ENCODE measurements around the gene RPL13. TPM values are rescaled to one million over a fixed set of nuclear protein-coding genes. Genes with fewer than 3 reads are reported as not detected.
A peak's percentile ranks its signal among the peaks of the same experiment; 100 is the strongest.

RPL13 gene
- total RNA-seq, 4 donors from 2014 or later: 3,190 to 3,814 (median 3,321) TPM

GRCh38 chr16:89565506-89566372, 5.3 kb downstream of the RPL13 start:
- peaks cover 29 to 53% (median 44%) of the 10 kb centered on the region in 4 donors for H3K4me1 ChIP-seq
- intact Hi-C loops (cut with DNase I; ENCODE audit: low total_unique reads): no loop called here
- H3K9me3 ChIP-seq: no peaks in the 10 kb centered on the region
- TF ChIP-seq, protein P1, sequence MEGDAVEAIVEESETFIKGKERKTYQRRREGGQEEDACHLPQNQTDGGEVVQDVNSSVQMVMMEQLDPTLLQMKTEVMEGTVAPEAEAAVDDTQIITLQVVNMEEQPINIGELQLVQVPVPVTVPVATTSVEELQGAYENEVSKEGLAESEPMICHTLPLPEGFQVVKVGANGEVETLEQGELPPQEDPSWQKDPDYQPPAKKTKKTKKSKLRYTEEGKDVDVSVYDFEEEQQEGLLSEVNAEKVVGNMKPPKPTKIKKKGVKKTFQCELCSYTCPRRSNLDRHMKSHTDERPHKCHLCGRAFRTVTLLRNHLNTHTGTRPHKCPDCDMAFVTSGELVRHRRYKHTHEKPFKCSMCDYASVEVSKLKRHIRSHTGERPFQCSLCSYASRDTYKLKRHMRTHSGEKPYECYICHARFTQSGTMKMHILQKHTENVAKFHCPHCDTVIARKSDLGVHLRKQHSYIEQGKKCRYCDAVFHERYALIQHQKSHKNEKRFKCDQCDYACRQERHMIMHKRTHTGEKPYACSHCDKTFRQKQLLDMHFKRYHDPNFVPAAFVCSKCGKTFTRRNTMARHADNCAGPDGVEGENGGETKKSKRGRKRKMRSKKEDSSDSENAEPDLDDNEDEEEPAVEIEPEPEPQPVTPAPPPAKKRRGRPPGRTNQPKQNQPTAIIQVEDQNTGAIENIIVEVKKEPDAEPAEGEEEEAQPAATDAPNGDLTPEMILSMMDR (IDR thresholded peaks at IDR 0.05): peak; percentile 44 to 72 (median 53)
- peak in 2 of 3 donors; percentile 24 to 33 for TF ChIP-seq POLR2AphosphoS5 (IDR thresholded peaks at IDR 0.05)
- TF ChIP-seq EP300 (IDR thresholded peaks at IDR 0.05; ENCODE audit: low read depth): no peak
- TF ChIP-seq POLR2A (IDR thresholded peaks at IDR 0.05): peak; percentile 53
- DNase-seq: peak; percentile 66
- WGBS, 2 donors (ENCODE audit: low coverage in 1 of 2): 0 to 4% methylated on average over 6 to 45 of the region's 46 CpGs
- peaks cover 0 to 23% (median 12%) of the 10 kb centered on the region in 4 donors for H3K36me3 ChIP-seq
- H3K27me3 ChIP-seq: peaks cover 18% of the 10 kb centered on the region
- in situ Hi-C loops (cut with MboI; ENCODE audit: low pct_ligation_motif_present in 1 of 4, low pct_unique_long_range_greater_than_20kb in 1 of 4, low sequenced_read_pairs in 3 of 4): no loop called here
- peak overlapping the region in 1 of 4 donors; percentile 30 for H3K4me3 ChIP-seq
- H3K27ac ChIP-seq: peak overlapping the region; percentile 19 to 65 (median 39)

DNA sequence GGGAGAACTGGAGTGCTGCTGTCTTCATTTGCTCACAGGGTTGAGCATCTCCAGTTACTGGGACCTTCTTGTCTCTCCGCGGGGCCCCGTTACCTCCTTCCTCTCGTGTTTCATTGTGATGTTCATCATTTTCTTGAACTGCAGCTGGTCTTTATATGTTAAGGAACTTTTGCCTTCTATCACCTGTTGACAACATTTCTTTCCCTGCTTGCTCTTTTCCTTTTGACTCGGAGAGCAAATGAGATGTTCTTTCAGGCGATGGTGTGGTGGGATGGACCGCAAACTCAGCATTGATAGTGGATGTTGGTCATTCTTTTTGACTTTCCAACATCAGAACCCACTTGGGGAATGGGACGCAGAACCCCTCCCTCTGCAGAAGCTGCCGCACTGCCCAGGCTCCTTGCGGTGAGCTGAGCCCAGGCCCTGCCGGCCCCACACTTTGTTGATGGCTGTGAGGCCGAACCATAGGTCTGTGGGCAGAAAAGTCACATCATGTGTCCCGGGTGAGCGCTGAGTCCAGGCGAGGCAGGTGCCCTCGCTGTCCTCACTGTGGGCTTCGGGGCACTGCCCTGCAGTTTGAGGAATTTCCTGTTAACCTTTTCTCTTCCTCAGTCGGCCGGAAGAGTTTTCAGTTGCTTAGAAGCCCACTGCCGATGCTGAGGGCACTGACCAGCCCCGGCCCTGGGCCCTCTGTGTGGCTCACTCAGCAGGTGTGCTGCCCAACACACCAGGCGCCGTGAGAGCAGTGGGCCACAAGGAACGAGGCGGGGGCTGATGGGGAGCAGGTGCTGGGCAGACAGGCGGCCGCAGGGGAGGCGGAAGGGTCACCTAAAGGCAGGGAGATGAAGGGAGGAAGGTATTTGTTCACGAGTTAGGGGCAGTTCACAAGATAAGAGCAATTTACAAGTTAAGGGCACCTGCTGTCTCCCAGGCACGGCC, 7.4 kb downstream of the RPL13 start:
- 81 to 89% methylated on average over 3 to 30 of the region's 30 CpGs for WGBS, 2 donors (ENCODE audit: low coverage in 1 of 2)
- intact Hi-C loops (cut with DNase I; ENCODE audit: low total_unique reads): no loop called here
- Histone ChIP-seq H3K9me3 (no peaks in the 10 kb centered on the region), H3K36me3 (peaks cover 0 to 13% (median 6%) of the 10 kb centered on the region in 4 donors), H3K27ac (no peak overlapping the region), H3K27me3 (peaks cover 33% of the 10 kb centered on the region), H3K4me1 (peaks cover 14 to 43% (median 31%) of the 10 kb centered on the region in 4 donors), H3K4me3 (no peak overlapping the region)
- in situ Hi-C loops (cut with MboI; ENCODE audit: low pct_ligation_motif_present in 1 of 4, low pct_unique_long_range_greater_than_20kb in 1 of 4, low sequenced_read_pairs in 3 of 4): no loop called here
- no peak for DNase-seq
- TF ChIP-seq POLR2AphosphoS5 (IDR thresholded peaks at IDR 0.05): no peak
- TF ChIP-seq POLR2A (IDR thresholded peaks at IDR 0.05): no peak
- TF ChIP-seq, protein P1 (IDR thresholded peaks at IDR 0.05): no peak
- TF ChIP-seq EP300 (IDR thresholded peaks at IDR 0.05; ENCODE audit: low read depth): no peak

DNA sequence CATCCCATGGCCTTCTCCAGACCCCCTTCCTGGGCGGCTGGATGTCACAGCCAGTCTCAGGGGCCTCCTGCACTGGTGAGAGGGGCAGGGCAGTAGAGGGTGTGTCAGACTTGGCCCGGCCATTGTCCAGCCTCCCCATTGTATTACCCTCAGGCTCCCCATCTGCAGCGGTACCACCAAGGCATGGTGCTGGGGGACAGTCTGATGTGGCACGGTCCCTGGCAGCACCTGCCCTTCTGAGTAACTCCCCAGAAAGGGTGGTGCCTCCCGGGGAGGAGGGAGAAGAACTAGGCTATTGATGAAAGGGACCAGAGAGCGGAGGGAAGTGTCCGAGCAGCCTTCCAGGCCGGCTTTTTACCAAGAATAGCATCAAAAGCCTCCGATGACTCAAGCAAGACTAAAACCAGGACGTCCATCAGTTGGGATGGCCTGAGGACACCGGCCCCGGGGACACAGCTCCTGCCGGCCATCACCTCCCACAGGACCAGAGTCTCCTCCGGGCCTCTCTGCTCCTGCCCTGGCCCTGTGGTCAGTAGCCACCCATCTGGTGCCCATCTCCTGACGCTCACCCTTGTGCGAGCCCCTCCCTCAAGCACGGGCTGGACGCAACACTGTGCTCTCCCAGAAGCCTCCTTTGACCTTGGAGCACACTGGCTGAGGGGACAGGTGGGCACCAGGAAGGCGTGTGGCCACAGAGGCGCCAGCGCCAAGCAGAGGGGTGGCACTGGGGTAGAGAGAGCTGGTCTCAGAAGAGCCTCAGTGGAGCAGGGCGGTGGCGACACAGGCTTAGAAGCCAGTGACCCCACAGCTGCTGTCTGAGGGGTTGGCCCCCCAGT, 9.2 kb downstream of the RPL13 start:
- DNase-seq: no peak
- H3K36me3 ChIP-seq: no peaks in the 10 kb centered on the region
- in situ Hi-C loops (cut with MboI; ENCODE audit: low pct_ligation_motif_present in 1 of 4, low pct_unique_long_range_greater_than_20kb in 1 of 4, low sequenced_read_pairs in 3 of 4): no loop called here
- no peak overlapping the region for H3K4me3 ChIP-seq
- no peaks in the 10 kb centered on the region for H3K9me3 ChIP-seq
- H3K27ac ChIP-seq: no peak overlapping the region
- peaks cover 51% of the 10 kb centered on the region for H3K27me3 ChIP-seq
- WGBS, 2 donors (ENCODE audit: low coverage in 1 of 2): 70% methylated on average over 22 of the region's 23 CpGs; no CpG with 5 or more reads in 1 of the 2 donors
- peaks cover 13 to 32% (median 25%) of the 10 kb centered on the region in 4 donors for H3K4me1 ChIP-seq
- intact Hi-C loops (cut with DNase I; ENCODE audit: low total_unique reads): no loop called here
- TF ChIP-seq EP300 (IDR thresholded peaks at IDR 0.05; ENCODE audit: low read depth): no peak
- TF ChIP-seq, protein P1 (IDR thresholded peaks at IDR 0.05): no peak
- no peak for TF ChIP-seq POLR2AphosphoS5 (IDR thresholded peaks at IDR 0.05)
- TF ChIP-seq POLR2A (IDR thresholded peaks at IDR 0.05): no peak
